ENCODE results near the gene GRIA2.

The GRIA2 gene

DNA sequence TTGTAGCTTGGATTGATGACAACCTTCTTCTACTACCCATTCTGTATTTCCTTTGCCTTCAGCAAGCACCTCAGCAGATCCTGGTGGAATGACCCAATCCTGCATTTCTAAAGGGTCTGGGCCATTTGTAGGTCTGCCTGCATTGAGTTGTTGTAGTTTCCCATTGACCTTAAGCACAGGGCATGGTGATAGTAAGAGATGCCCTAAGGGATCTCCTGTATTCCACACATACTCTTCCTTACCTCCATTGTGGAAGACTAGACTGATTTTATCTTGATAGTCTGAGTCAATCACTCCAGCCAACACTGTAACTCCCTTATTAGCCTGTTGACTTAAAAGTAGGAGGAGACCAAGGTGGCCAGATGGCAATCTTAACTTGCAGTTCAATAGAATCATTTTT lies 184.5 kb downstream of the GRIA2 start:
- DNase-seq = no peak
